BE2C (cell line): ENCODE results near the gene VAPA.

Experiments
- DNase-seq: peaks from one replicate; pipeline ENCODE4 v3.0.0-alpha.2; 2020
- H3K27me3 ChIP-seq: fragments of 250-450 bp; sonication (Bioruptor Pico); 2 replicates; pipeline ENCODE4 v1.5.1; 2020; ENCODE audit warnings: mild to moderate bottlenecking
- H3K36me3 ChIP-seq: fragments of 250-450 bp; sonication (Bioruptor Pico); 2 replicates; pipeline ENCODE4 v1.5.1; 2020; ENCODE audit warnings: mild to moderate bottlenecking
- H3K4me1 ChIP-seq: fragments of 250-450 bp; sonication (Bioruptor Pico); 2 replicates; pipeline ENCODE4 v1.5.1; 2020
- H3K4me3 ChIP-seq: 2 replicates; pipeline ENCODE4 v1.5.1; 2011; ENCODE audit warnings: low read depth, low read length
- H3K9me3 ChIP-seq: fragments of 250-450 bp; sonication (Bioruptor Pico); 2 replicates; pipeline ENCODE4 v1.5.1; 2020
- CTCF ChIP-seq: IDR thresholded peaks from 2 replicates; pipeline ENCODE4 v1.5.1; 2012; ENCODE audit warnings: mild to moderate bottlenecking, low read depth, low read length

Gene VAPA

GRCh38 chr18:9869715-9870430, 43.9 kb upstream of the VAPA start:
- TF ChIP-seq CTCF, result no peak
- H3K27me3 ChIP-seq, result no peaks in the 10 kb centered on the region
- H3K4me1 ChIP-seq, result peaks cover 3% of the 10 kb centered on the region; the same call in 1 of the 2 replicates
- H3K4me3 ChIP-seq, result no peak overlapping the region
- no peaks in the 10 kb centered on the region for H3K9me3 ChIP-seq
- no peaks in the 10 kb centered on the region for H3K36me3 ChIP-seq
- no peak for DNase-seq

GRCh38 chr18:9870431-9871008, 43.3 kb upstream of the VAPA start:
- Histone ChIP-seq H3K27me3 (no peaks in the 10 kb centered on the region), H3K4me3 (no peak overlapping the region), H3K36me3 (no peaks in the 10 kb centered on the region), H3K4me1 (peaks cover 3% of the 10 kb centered on the region; the same call in 1 of the 2 replicates), H3K9me3 (no peaks in the 10 kb centered on the region)
- no peak for TF ChIP-seq CTCF
- no peak for DNase-seq

- Histone ChIP-seq H3K36me3 (no peaks in the 10 kb centered on the region), H3K27me3 (no peaks in the 10 kb centered on the region), H3K9me3 (no peaks in the 10 kb centered on the region), H3K4me3 (no peak overlapping the region), H3K4me1 (peaks cover 3% of the 10 kb centered on the region; the same call in 1 of the 2 replicates)
- DNase-seq, result no peak
- no peak for TF ChIP-seq CTCF
These were observed 42.5 kb upstream of the VAPA start for GRCh38 chr18:9871244-9871746.

GRCh38 chr18:9872823-9873222, 41.0 kb upstream of the VAPA start:
- Histone ChIP-seq H3K36me3 (no peaks in the 10 kb centered on the region), H3K4me1 (peaks cover 3% of the 10 kb centered on the region; the same call in 1 of the 2 replicates), H3K27me3 (no peaks in the 10 kb centered on the region), H3K4me3 (no peak overlapping the region), H3K9me3 (no peaks in the 10 kb centered on the region)
- no peak for TF ChIP-seq CTCF
- DNase-seq, result no peak

- no peak for DNase-seq
These were observed 39.1 kb upstream of the VAPA start for GRCh38 chr18:9874728-9875127.

More at GRCh38 chr18:9874728-9875127, 39.1 kb upstream of the VAPA start:
- no peak overlapping the region for H3K4me3 ChIP-seq
- TF ChIP-seq CTCF, result no peak
- H3K27me3 ChIP-seq, result no peaks in the 10 kb centered on the region
- H3K9me3 ChIP-seq, result no peaks in the 10 kb centered on the region
- no peaks in the 10 kb centered on the region for H3K36me3 ChIP-seq
- H3K4me1 ChIP-seq, result peaks cover 3% of the 10 kb centered on the region; the same call in 1 of the 2 replicates
